ENCODE results near the gene ZNF292. TPM values are rescaled to one million over a fixed set of nuclear protein-coding genes. Genes with fewer than 3 reads are reported as not detected.
"Not testable (repeated sequence)": the region's sequence is repeated elsewhere in the genome, so short reads cannot be mapped to it uniquely, and the experiment has no call there.

Gene ZNF292
- total RNA-seq, 1 donor: 34.7 TPM

GRCh38 chr6:87122477-87122876 lies 32.9 kb upstream of the ZNF292 start:
- no peak overlapping the region for H3K4me3 ChIP-seq (ENCODE audit: low read depth, low read length)
- TF ChIP-seq, protein P1, sequence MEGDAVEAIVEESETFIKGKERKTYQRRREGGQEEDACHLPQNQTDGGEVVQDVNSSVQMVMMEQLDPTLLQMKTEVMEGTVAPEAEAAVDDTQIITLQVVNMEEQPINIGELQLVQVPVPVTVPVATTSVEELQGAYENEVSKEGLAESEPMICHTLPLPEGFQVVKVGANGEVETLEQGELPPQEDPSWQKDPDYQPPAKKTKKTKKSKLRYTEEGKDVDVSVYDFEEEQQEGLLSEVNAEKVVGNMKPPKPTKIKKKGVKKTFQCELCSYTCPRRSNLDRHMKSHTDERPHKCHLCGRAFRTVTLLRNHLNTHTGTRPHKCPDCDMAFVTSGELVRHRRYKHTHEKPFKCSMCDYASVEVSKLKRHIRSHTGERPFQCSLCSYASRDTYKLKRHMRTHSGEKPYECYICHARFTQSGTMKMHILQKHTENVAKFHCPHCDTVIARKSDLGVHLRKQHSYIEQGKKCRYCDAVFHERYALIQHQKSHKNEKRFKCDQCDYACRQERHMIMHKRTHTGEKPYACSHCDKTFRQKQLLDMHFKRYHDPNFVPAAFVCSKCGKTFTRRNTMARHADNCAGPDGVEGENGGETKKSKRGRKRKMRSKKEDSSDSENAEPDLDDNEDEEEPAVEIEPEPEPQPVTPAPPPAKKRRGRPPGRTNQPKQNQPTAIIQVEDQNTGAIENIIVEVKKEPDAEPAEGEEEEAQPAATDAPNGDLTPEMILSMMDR (IDR thresholded peaks at IDR 0.05; ENCODE audit: insufficient read depth, low read length): no peak
- DNase-seq (ENCODE audit: low read depth): no peak

- H3K4me3 ChIP-seq (ENCODE audit: low read depth, low read length): no peak overlapping the region
- DNase-seq (ENCODE audit: low read depth): no peak
- TF ChIP-seq, protein P1 (IDR thresholded peaks at IDR 0.05; ENCODE audit: insufficient read depth, low read length): no peak
Measured at GRCh38 chr6:87124074-87124473, 31.3 kb upstream of the ZNF292 start.

DNA sequence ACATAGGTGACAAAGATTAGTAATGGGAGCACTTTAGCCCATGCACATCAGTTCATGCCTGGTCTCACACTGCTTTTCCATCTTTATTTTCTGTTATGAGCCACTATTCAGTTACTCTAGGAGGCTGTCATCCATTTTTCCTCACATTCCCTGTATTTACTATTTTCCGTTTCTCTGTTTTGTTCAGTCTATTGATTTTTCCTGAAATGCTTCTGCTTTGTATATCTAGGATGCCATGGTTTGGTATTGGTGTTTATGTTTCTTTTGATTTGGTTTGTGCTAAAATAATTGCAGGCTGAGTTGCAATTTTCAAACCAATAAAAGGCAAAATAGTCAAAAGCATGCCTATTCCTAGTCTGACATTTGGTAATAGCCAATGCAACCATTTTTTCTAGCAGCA lies 28.9 kb upstream of the ZNF292 start:
- H3K4me3 ChIP-seq (ENCODE audit: low read depth, low read length): no peak overlapping the region
- DNase-seq (ENCODE audit: low read depth): no peak
- TF ChIP-seq, protein P1 (IDR thresholded peaks at IDR 0.05; ENCODE audit: insufficient read depth, low read length): no peak

DNA sequence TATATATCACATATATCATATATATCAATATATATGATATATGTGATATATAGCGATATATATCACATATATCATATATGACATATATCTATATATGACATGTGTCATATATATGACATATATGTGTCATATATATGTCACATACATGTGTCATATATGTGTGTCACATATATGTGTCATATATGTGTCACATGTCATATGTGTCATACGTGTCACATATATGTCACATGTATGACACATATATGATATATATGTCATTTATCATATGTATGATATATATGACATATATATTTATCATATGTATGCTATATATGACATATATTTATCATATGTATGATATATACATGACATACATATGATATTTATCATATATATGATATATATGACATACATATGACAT lies 27.6 kb upstream of the ZNF292 start:
- TF ChIP-seq, protein P1 (IDR thresholded peaks at IDR 0.05; ENCODE audit: insufficient read depth, low read length): no peak

GRCh38 chr6:87136963-87137362 lies 18.4 kb upstream of the ZNF292 start:
- no peak overlapping the region for H3K4me3 ChIP-seq (ENCODE audit: low read depth, low read length)
- DNase-seq (ENCODE audit: low read depth): no peak
- TF ChIP-seq, protein P1 (IDR thresholded peaks at IDR 0.05; ENCODE audit: insufficient read depth, low read length): no peak

More for the DNA sequence above, 27.6 kb upstream of the ZNF292 start:
- no peak for DNase-seq (ENCODE audit: low read depth)
- no peak overlapping the region for H3K4me3 ChIP-seq (ENCODE audit: low read depth, low read length)

DNA sequence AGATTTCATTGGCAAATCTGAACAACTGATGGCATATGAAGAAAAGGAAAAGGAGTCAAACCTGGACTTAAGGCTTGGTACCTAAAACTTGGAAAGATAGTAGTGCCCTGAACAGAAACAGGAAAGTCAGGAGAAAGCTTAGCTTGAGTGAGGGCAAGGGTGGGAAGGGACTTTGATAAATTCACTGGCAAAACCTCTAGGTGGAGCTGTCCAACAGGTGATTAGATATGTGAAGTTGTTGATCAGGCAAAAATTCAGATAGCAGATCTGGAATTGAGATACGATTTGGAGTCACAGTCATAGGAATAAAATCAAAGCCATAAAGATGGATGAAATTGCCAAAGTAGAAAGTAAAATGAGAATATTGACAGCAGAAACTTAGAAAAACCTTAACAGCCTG lies 16.1 kb upstream of the ZNF292 start:
- peak; percentile 77 for DNase-seq (ENCODE audit: low read depth)
- TF ChIP-seq, protein P1 (IDR thresholded peaks at IDR 0.05; ENCODE audit: insufficient read depth, low read length): peak; percentile 75
- H3K4me3 ChIP-seq (ENCODE audit: low read depth, low read length): no peak overlapping the region

GRCh38 chr6:87139927-87140326 lies 15.4 kb upstream of the ZNF292 start:
- not testable (repeated sequence) for DNase-seq (ENCODE audit: low read depth); H3K4me3 ChIP-seq (ENCODE audit: low read depth, low read length)
